Cardiac fibroblast (primary cell): ENCODE results near the gene KCNQ1.

Experiments used
- DNase-seq, 2 donors: peaks; one replicate each; pipeline versions ENCODE4 v3.0.0 to v3.0.0-alpha.2; 2010; ENCODE audit warnings: low read depth in 2 of 2
- H3K4me3 ChIP-seq, 2 donors: replicated peaks in 1 of 2; 1 replicate in 1 of 2; 2 replicates in 1 of 2; pipeline ENCODE4 v1.5.1; 2011; ENCODE audit warnings: low read depth in 2 of 2, low read length in 2 of 2, mild to moderate bottlenecking in 2 of 2, moderate library complexity in 1 of 2
- TF ChIP-seq, protein P1 (sequence below): IDR thresholded peaks from one replicate; pipeline ENCODE4 v1.5.1; 2011; ENCODE audit warnings: low read depth, mild to moderate bottlenecking, low read length, inconsistent platforms

KCNQ1 gene

DNA sequence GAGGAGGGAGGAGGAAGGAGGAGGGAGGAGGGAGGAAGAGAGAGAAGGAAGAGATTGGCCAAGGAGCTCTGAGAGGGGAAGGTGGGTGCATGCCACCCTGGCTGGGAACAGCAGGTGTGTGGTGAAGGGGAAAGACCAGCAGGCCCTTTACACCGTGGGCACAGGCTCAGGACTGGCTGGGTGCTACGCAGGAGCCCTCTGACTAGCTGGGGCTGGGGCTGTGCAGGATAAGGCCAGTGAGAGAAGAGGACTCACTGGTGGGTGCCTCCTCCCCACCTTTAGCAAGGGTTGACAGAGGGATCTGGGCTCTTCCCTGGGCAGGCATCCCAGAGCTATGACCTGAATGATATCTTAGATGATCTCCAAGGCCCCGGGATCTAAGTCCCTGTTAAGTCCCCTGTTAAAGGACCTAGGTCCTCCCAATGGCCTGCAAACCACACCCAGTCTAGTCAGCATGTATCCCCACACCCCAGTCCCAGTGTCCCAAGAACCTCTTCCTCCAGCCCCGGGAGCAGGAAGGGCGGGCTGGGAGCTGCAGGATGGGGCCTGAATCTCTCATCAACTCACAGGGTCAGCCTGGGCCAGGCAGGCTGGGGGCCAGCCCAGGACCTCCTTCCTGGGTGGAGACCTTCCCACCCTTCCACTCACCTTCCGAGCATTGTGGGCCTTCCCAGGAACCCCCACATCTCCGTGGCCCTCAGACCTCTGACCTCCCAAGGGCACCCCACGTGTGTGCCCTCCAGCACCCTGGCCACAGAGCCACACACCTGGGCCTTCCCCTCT, 385.4 kb downstream of the KCNQ1 start:
- H3K4me3 ChIP-seq: no peak overlapping the region

DNA sequence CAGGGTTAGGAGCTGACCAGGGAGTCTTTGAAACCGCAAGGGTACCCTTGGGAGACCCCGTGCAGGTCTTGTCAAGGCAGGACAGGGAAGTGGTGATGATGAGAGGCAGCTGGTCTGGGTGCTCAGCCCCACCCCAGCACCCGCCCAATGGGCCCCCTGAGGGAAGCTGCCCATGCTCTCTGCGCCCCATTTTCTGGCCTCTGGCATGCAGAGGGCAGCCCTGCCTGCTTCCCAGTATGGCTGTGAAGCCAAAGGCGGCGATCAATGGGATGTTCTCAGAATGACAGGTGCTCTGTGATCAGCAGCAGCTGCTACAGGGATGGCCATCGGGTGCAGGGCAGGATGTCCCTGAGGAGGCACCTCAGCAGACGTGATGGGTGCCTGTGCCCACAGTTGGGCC, 386.1 kb downstream of the KCNQ1 start:
- no peak overlapping the region for H3K4me3 ChIP-seq
- TF ChIP-seq, protein P1, sequence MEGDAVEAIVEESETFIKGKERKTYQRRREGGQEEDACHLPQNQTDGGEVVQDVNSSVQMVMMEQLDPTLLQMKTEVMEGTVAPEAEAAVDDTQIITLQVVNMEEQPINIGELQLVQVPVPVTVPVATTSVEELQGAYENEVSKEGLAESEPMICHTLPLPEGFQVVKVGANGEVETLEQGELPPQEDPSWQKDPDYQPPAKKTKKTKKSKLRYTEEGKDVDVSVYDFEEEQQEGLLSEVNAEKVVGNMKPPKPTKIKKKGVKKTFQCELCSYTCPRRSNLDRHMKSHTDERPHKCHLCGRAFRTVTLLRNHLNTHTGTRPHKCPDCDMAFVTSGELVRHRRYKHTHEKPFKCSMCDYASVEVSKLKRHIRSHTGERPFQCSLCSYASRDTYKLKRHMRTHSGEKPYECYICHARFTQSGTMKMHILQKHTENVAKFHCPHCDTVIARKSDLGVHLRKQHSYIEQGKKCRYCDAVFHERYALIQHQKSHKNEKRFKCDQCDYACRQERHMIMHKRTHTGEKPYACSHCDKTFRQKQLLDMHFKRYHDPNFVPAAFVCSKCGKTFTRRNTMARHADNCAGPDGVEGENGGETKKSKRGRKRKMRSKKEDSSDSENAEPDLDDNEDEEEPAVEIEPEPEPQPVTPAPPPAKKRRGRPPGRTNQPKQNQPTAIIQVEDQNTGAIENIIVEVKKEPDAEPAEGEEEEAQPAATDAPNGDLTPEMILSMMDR: no peak
- DNase-seq: no peak

More for the DNA sequence above, 385.4 kb downstream of the KCNQ1 start:
- DNase-seq: no peak
- TF ChIP-seq, protein P1: no peak

- DNase-seq: no peak
- H3K4me3 ChIP-seq: no peak overlapping the region
- TF ChIP-seq, protein P1: no peak
Measured at GRCh38 chr11:2831781-2832532, 387.1 kb downstream of the KCNQ1 start.

GRCh38 chr11:2832533-2833020, 387.8 kb downstream of the KCNQ1 start:
- TF ChIP-seq, protein P1: no peak
- H3K4me3 ChIP-seq: no peak overlapping the region
- DNase-seq: no peak

DNA sequence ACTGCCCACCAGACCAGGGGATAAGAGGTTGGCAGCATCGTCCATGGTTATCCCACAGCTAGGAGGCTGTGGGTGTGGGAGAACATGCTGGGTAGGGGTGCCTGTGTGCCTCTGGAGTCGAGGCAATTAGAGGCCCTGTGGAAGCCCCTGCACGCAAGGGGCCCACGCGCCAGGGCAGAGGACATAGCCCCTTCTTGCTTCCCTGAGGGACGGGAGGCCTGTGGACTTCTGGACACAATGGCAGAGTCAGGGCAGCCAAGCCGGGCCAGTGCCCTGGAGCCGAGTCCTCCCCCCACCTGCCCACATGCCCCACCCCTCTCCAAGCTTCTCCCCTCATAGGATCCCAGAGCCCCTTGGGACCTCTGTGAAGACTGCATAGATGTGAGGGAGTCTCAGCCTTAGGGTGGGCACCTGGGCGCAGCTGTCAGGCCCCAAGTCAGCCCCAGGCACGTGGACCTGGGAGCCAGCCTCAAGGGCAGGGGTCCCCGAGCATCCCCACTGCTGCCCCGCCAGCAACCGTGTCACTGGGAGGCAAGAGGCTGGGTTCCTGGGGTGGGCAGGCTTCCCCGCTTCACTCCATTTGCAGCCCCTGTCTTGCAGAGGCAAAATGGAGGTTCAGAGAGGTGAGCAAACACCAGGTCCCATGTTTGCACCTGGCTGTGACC, 388.4 kb downstream of the KCNQ1 start:
- TF ChIP-seq, protein P1: no peak
- no peak overlapping the region for H3K4me3 ChIP-seq
- no peak for DNase-seq

GRCh38 chr11:2833716-2834502, 389.1 kb downstream of the KCNQ1 start:
- DNase-seq: no peak
- H3K4me3 ChIP-seq: no peak overlapping the region
- TF ChIP-seq, protein P1: no peak
